ENCODE results near the gene PTPRD.

The PTPRD gene

DNA sequence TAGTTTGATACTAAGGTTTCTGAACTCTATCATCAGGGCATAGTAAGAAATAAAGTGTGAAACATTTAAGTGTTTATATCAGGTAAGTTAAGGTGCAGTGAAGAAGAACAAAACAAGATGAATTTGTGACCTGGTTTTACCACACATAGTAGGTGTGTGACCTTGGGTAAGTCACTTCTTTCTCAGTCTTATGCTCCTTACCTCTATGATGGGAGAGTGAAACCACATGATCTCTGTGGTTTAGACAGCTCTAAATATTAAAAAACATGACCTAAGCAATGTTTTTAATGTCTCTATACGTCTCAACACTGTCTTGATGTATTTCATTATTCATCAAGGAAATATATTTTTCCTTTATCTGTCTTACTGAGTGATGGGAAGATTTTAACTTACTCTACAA is 2183.6 kb downstream of the PTPRD start:
- DNase-seq (ENCODE audit: low read depth, low spot score) = no peak
- POLR2A ChIA-PET = no interaction called here
- TF ChIP-seq, protein P1, sequence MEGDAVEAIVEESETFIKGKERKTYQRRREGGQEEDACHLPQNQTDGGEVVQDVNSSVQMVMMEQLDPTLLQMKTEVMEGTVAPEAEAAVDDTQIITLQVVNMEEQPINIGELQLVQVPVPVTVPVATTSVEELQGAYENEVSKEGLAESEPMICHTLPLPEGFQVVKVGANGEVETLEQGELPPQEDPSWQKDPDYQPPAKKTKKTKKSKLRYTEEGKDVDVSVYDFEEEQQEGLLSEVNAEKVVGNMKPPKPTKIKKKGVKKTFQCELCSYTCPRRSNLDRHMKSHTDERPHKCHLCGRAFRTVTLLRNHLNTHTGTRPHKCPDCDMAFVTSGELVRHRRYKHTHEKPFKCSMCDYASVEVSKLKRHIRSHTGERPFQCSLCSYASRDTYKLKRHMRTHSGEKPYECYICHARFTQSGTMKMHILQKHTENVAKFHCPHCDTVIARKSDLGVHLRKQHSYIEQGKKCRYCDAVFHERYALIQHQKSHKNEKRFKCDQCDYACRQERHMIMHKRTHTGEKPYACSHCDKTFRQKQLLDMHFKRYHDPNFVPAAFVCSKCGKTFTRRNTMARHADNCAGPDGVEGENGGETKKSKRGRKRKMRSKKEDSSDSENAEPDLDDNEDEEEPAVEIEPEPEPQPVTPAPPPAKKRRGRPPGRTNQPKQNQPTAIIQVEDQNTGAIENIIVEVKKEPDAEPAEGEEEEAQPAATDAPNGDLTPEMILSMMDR (IDR thresholded peaks at IDR 0.05; ENCODE audit: insufficient read depth, low read length, missing control alignments) = no peak
- H3K4me3 ChIP-seq (ENCODE audit: low read depth, low read length) = no peak overlapping the region
- CTCF ChIA-PET = no interaction called here

DNA sequence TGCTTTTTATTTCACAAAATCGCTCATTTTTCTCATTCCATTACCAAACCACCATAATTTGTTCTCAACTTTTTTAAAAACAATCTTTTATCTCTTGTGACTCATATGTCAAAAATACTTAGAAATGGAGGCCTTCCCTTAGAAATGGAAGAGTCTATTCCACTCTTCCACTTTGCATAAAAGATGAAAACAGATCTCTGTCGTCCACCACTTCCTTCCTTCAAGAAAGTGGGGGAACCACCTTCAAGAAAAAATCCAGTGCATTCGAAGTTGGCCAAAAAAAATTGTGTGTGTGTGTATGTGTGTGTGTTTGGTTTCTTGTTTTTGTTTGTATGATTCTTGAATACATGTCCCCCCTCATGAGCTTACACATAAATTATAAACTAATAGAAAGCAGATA is 2184.4 kb downstream of the PTPRD start:
- no peak overlapping the region for H3K4me3 ChIP-seq (ENCODE audit: low read depth, low read length)
- no peak for DNase-seq (ENCODE audit: low read depth, low spot score)
- TF ChIP-seq, protein P1 (IDR thresholded peaks at IDR 0.05; ENCODE audit: insufficient read depth, low read length, missing control alignments) = no peak
- ChIA-PET POLR2A (no interaction called here), CTCF (no interaction called here)

DNA sequence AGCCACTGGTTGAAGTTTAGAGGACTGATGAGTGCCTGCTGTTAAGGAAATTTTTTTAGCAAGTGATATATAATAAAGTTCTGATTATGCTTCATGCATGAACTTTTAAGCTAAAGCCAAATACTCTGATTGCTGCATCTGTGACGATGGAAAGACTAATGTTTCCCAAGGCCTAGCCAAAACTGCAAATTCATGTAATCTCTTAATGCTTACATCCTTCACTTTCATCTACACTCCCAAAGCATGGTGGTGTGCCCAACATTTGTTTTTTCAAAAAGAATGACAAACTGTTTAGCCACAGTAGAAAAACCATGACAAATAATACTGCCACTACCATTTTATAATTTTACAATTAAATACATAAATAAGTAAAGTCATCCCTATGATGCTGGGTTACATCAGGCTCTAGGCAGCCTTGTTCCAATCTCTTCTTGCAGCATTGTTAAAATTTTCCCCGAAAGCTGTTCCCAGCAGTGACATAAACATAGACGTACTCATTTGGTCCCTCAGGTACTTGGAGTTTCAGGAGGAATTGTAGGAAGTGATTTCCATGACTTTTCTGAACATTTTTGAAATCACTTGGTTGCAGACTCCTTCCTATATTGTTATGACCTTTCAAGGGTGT is 2187.9 kb downstream of the PTPRD start:
- TF ChIP-seq, protein P1 (IDR thresholded peaks at IDR 0.05; ENCODE audit: insufficient read depth, low read length, missing control alignments) = no peak
- POLR2A ChIA-PET = no interaction called here
- no peak overlapping the region for H3K4me3 ChIP-seq (ENCODE audit: low read depth, low read length)
- CTCF ChIA-PET = no interaction called here
- DNase-seq (ENCODE audit: low read depth, low spot score) = no peak

DNA sequence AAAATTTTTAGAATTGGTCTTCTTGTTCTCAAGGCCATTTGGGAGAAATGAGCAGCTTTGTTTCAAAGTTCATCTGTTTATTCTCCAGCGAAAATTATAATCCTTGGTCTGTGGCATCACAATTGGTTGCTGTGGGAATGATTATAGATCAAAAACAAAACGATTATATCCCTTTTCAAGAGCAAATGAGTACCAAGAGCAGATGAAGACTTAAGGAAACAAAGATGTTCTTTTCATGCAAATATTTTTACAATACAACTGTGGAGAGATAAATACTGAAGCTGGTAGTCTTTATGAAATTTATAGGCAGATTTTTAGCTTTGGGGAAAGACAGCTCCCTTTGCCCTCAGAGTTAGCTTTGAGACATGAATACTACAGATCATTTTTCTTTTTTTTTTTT is 2192.4 kb downstream of the PTPRD start:
- H3K4me3 ChIP-seq (ENCODE audit: low read depth, low read length) = no peak overlapping the region
- TF ChIP-seq, protein P1 (IDR thresholded peaks at IDR 0.05; ENCODE audit: insufficient read depth, low read length, missing control alignments) = no peak
- CTCF ChIA-PET = no interaction called here
- POLR2A ChIA-PET = no interaction called here
- DNase-seq (ENCODE audit: low read depth, low spot score) = no peak

DNA sequence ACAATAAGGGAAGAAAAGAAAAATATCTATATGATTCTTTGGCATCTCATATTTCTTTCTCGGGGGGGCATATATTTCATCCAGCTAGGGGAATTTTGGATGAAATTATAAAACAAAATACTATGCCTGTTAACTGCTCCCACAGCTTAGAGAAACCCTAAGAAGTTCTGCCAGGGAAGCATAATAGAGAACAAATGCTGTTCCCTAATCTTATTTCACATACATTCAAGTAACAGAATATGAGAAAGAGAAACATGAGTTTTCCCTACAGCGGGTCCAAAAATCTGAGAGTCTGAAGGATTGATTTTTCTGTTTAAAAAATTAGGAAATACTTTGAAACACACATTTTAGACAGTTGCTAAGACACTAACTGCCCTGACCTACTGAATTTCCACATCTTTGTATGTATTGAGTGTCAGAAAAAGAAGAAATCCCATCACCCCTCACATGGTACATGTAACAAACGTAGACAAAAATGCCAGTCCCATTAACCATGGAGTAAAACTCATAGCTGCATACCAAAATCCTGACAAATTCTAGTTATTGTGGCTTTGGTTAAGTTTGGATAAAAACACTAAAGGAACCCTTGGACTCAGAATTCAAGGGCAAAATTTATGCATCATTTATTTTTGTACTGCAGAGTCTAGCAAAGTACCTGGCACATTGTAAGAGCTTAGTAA is 2193.1 kb downstream of the PTPRD start:
- TF ChIP-seq, protein P1 (IDR thresholded peaks at IDR 0.05; ENCODE audit: insufficient read depth, low read length, missing control alignments) = no peak
- ChIA-PET CTCF (no interaction called here), POLR2A (no interaction called here)
- DNase-seq (ENCODE audit: low read depth, low spot score) = no peak
- no peak overlapping the region for H3K4me3 ChIP-seq (ENCODE audit: low read depth, low read length)

DNA sequence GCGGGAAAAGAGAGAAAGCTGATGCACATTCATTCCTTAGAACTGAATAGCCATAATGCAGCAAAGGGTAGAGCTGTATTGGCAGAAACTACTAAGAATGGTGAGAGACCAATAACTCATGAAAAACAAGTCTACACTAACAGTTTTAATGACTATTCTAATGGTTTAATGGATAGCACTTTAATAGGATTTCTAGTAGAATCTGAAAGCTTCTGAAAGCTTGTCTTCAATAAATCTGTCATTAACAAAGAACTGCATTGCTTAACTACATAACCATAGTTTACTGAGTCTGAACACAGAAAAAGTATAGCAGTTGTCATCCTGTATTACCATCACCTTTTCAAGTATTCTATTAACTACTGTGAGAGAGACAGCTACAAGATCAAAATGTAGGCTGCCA is 2195.5 kb downstream of the PTPRD start:
- ChIA-PET CTCF (no interaction called here), POLR2A (no interaction called here)
- TF ChIP-seq, protein P1 (IDR thresholded peaks at IDR 0.05; ENCODE audit: insufficient read depth, low read length, missing control alignments) = no peak
- no peak for DNase-seq (ENCODE audit: low read depth, low spot score)
- H3K4me3 ChIP-seq (ENCODE audit: low read depth, low read length) = no peak overlapping the region

Measured in AG04449 (cell line).